HEK293T (cell line): Measurements from ENCODE around the gene HAT1.

Experiments used
- CTCF ChIA-PET: fragments of 350-600 bp; formaldehyde crosslinking; extraction: SDS; loops from one replicate; lab custom pipeline; 2021; ENCODE audit warnings: antibody characterized with exemption, inconsistent platforms; lab: Yijun Ruan, JAX
- POLR2A ChIA-PET: fragments of 350-600 bp; formaldehyde crosslinking; extraction: SDS; loops from one replicate; lab custom pipeline; 2020; ENCODE audit warnings: antibody characterized with exemption, inconsistent platforms; lab: Yijun Ruan, JAX
- DNase-seq: peaks from one replicate; pipeline ENCODE4 v3.0.0; 2012; ENCODE audit warnings: mixed read lengths; ENCODE audit errors: extremely low spot score
- ARNT ChIP-seq: fragments of 450-650 bp; IDR thresholded peaks from 2 replicates; pipeline ENCODE4 v1.6.1; 2017; ENCODE audit warnings: mild to moderate bottlenecking
- BHLHE40 ChIP-seq: fragments of 450-650 bp; IDR thresholded peaks from 2 replicates; pipeline ENCODE4 v1.6.1; 2016; ENCODE audit warnings: mild to moderate bottlenecking, moderate library complexity, borderline replicate concordance
- CTBP1 ChIP-seq: fragments of 450-650 bp; IDR thresholded peaks from 2 replicates; pipeline ENCODE4 v1.6.1; 2016; ENCODE audit warnings: borderline replicate concordance
- ELF4 ChIP-seq: fragments of 450-650 bp; IDR thresholded peaks from 2 replicates; pipeline ENCODE4 v1.6.1; 2017; ENCODE audit warnings: antibody characterized with exemption
- FOXA1 ChIP-seq: fragments of 450-650 bp; IDR thresholded peaks from 2 replicates; pipeline ENCODE4 v1.6.1; 2016; ENCODE audit warnings: mild to moderate bottlenecking
- FOXK2 ChIP-seq: fragments of 450-650 bp; IDR thresholded peaks from 2 replicates; pipeline ENCODE4 v1.6.1; 2016; ENCODE audit warnings: mild to moderate bottlenecking
- FOXM1 ChIP-seq: fragments of 450-650 bp; IDR thresholded peaks from 2 replicates; pipeline ENCODE4 v1.6.1; 2017; ENCODE audit warnings: mild to moderate bottlenecking, borderline replicate concordance
- HDGF ChIP-seq: fragments of 450-650 bp; IDR thresholded peaks from 2 replicates; pipeline ENCODE4 v1.6.1; 2017; ENCODE audit warnings: antibody characterized with exemption, borderline replicate concordance
- L3MBTL2 ChIP-seq: fragments of 450-650 bp; conservative IDR thresholded peaks from 2 replicates; pipeline ENCODE4 v1.6.1; 2016; ENCODE audit warnings: mild to moderate bottlenecking
- LEF1 ChIP-seq: fragments of 450-650 bp; IDR thresholded peaks from 2 replicates; pipeline ENCODE4 v1.6.1; 2017; ENCODE audit warnings: mild to moderate bottlenecking, borderline replicate concordance
- NFRKB ChIP-seq: fragments of 450-650 bp; IDR thresholded peaks from 2 replicates; pipeline ENCODE4 v1.6.1; 2016; ENCODE audit warnings: mild to moderate bottlenecking, moderate library complexity
- SP1 ChIP-seq: fragments of 450-650 bp; IDR thresholded peaks from 2 replicates; pipeline ENCODE4 v1.6.1; 2017
- SUZ12 ChIP-seq: fragments of 450-650 bp; IDR thresholded peaks from 2 replicates; pipeline ENCODE4 v1.6.1; 2016; ENCODE audit warnings: mild to moderate bottlenecking
- TARDBP ChIP-seq: fragments of 450-650 bp; IDR thresholded peaks from 2 replicates; pipeline ENCODE4 v1.6.1; 2016
- ZNF384 ChIP-seq: fragments of 450-650 bp; IDR thresholded peaks from 2 replicates; pipeline ENCODE4 v1.6.1; 2016
- TF ChIP-seq, protein P1 (sequence below): fragments of 450-650 bp; IDR thresholded peaks from 2 replicates; pipeline ENCODE4 v1.6.1; 2016

The HAT1 gene

DNA sequence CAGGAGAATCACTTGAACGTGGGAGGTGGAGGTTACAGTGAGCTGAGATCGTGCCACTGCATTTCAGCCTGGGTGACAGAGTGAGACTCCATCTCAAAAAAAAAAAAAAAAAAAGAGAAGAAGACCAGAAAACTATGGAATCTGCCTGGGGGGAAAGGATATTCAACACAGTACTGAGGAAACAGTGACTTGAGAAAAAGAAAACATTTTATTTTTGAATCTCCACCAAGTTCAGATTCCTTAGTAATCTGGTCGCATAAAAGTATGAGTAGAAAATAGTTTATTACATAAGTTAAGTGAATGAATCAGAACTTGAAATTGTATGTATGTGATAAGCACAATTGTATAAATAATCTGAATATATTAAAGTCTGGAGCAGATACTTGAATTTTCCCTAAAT is 13.0 kb upstream of the HAT1 start:
- DNase-seq: no peak
- no peak for TF ChIP-seq ELF4
- no peak for TF ChIP-seq FOXA1
- no peak for TF ChIP-seq SUZ12
- TF ChIP-seq SP1: no peak
- TF ChIP-seq CTBP1: no peak
- no peak for TF ChIP-seq HDGF
- TF ChIP-seq, protein P1, sequence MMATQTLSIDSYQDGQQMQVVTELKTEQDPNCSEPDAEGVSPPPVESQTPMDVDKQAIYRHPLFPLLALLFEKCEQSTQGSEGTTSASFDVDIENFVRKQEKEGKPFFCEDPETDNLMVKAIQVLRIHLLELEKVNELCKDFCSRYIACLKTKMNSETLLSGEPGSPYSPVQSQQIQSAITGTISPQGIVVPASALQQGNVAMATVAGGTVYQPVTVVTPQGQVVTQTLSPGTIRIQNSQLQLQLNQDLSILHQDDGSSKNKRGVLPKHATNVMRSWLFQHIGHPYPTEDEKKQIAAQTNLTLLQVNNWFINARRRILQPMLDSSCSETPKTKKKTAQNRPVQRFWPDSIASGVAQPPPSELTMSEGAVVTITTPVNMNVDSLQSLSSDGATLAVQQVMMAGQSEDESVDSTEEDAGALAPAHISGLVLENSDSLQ: no peak
- no peak for TF ChIP-seq TARDBP
- ChIA-PET CTCF (no interaction called here), POLR2A (interaction anchor here (0.9 kb wide), 1 partner anchor 14 kb away, joined by 3 read pairs; no protein-coding TSS in a partner anchor)

DNA sequence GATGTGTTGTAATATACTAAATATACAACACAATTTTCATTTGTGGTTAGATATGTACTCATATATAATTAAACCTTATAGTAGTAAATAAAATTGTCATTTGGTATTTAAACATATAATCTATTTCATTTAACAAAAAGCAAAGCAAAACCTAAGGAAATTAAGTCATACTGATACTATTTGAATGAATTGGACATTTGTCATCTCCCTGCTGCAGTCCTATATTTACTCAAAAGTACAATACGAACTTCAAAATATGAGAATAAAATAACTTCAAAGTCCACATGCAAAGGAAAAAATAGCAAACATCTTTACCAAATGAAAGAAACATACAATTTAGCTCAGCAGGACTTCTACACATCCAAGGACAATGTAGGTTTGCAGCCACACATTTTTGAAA is 11.8 kb upstream of the HAT1 start:
- CTCF ChIA-PET: no interaction called here
- DNase-seq: no peak
- no peak for TF ChIP-seq ARNT
- TF ChIP-seq FOXA1: no peak
- TF ChIP-seq LEF1: no peak
- TF ChIP-seq, protein P1: no peak
- TF ChIP-seq ELF4: no peak
- no peak for TF ChIP-seq TARDBP
- TF ChIP-seq ZNF384: no peak
- no peak for TF ChIP-seq SUZ12
- TF ChIP-seq BHLHE40: no peak
- no peak for TF ChIP-seq CTBP1
- POLR2A ChIA-PET: no interaction called here

DNA sequence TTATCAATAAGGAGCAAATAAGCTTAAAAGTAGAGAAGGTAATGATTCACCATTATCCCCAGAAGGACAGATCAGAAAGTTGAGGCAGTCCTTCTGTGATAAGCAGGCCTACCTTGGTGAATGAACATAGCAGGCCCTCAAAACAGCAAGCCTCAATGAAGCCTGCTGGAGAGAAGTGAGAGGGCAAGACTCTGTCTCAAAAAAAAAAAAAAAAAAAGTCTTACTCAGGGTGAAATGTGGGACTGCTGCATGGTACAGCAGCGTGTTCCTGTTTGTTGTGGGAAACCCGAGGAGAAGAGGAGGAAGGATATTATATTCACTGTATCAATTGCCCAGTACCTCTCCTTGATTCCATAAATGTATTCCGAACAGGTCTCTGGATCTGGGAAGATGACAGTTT is 8.7 kb upstream of the HAT1 start:
- TF ChIP-seq ZNF384 (0 out of 2 replicates have a peak, but pooled peaks have one; percentile 5), BHLHE40 (no peak)
- ChIA-PET POLR2A (interaction anchor here (1.2 to 1.7 kb wide), 3 partner anchors 9 to 189 kb away, joined by 4 to 7 read pairs (median 5); partner anchors contain the start of genes HAT1 and SLC25A12), CTCF (no interaction called here)
- DNase-seq: no peak

- ChIA-PET POLR2A (no interaction called here), CTCF (no interaction called here)
- DNase-seq: no peak
- TF ChIP-seq LEF1 (no peak), SP1 (no peak), ZNF384 (no peak), L3MBTL2 (no peak), BHLHE40 (no peak), FOXK2 (no peak), ELF4 (no peak), FOXM1 (no peak), TARDBP (no peak), SUZ12 (no peak), CTBP1 (no peak)
- TF ChIP-seq, protein P1: no peak
These were observed 2.8 kb upstream of the HAT1 start for GRCh38 chr2:171919453-171919852.

GRCh38 chr2:171921970-171922229 is 361 bp upstream of the HAT1 start:
- TF ChIP-seq NFRKB (no peak), HDGF (no peak), SP1 (no peak), FOXA1 (no peak), FOXK2 (no peak), LEF1 (no peak), ZNF384 (no peak), TARDBP (no peak), ARNT (no peak), SUZ12 (no peak), BHLHE40 (no peak), ELF4 (no peak), L3MBTL2 (no peak), CTBP1 (no peak), FOXM1 (no peak)
- TF ChIP-seq, protein P1: no peak
- ChIA-PET CTCF (no interaction called here), POLR2A (interaction anchor here (0.6 to 3.2 kb wide), 17 partner anchors 8 to 233 kb away, joined by 3 to 41 read pairs (median 4); partner anchors contain the start of genes DLX1, DLX2 and SLC25A12)
- no peak for DNase-seq

DNA sequence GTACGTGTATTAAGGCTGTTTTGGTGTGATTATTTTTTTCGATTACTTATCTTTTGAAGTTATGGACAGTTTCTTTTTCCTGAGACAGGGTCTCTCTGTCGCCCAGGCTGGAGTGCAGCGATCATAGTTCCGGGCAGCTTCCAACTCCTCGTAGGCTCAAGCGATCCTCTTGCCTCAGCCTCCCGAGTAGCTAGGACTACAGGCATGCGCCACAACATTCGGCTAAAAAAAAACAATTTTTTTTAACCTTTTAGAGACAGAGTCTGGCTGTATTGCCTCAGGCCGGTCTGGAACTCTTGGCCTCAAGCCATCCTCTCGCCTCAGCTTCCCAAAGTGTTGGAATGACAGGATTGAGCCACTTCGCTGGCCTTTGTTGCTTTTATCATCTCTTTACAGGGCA is 945 bp downstream of the HAT1 start:
- CTCF ChIA-PET: no interaction called here
- peak; percentile 15 for DNase-seq
- POLR2A ChIA-PET: interaction anchor here (0.9 to 3.2 kb wide), 11 partner anchors 10 to 235 kb away, joined by 3 to 41 read pairs (median 5); partner anchors contain the start of genes DLX1, DLX2 and SLC25A12
- TF ChIP-seq SP1: no peak
- TF ChIP-seq ZNF384: peak; percentile 50; the same call in 1 of the 2 replicates
- TF ChIP-seq NFRKB: no peak
- TF ChIP-seq, protein P1: no peak
- no peak for TF ChIP-seq FOXM1
